Heart right ventricle (tissue), 16 donors: Measurements from ENCODE around the gene BPIFB2. TPM values are rescaled to one million over a fixed set of nuclear protein-coding genes. Genes with fewer than 3 reads are reported as not detected.

ENCODE experiments used
- ATAC-seq, 8 donors: fragments of 200-7000 bp; cut with Tn5 transposase; one replicate each; pipeline ENCODE4 v1.9.1; 2020; ENCODE audit warnings: mild to moderate bottlenecking in 8 of 8, moderate library complexity in 8 of 8, moderate number of reproducible peaks in 1 of 8
- DNase-seq, 2 donors: peaks; one replicate each; pipeline ENCODE4 v3.0.0-alpha.2; 2020
- H3K27ac ChIP-seq, 10 donors: fragments of 200-600 bp; sonication (generic) in 2 of 10; one replicate each; pipeline versions ENCODE4 v1.5.0 to v1.8.0; 2020 to 2022; ENCODE audit warnings: mild to moderate bottlenecking in 3 of 10
- H3K27me3 ChIP-seq, 7 donors: fragments of 200-600 bp; one replicate each; pipeline ENCODE4 v1.8.0; 2021 to 2022; ENCODE audit warnings: mild to moderate bottlenecking in 2 of 7
- H3K36me3 ChIP-seq, 9 donors: fragments of 200-600 bp; sonication (generic) in 1 of 9; one replicate each; pipeline versions ENCODE4 v1.5.0 to v1.8.0; 2020 to 2022; ENCODE audit warnings: mild to moderate bottlenecking in 2 of 9
- H3K4me1 ChIP-seq, 9 donors: fragments of 200-600 bp; sonication (generic) in 1 of 9; one replicate each; pipeline versions ENCODE4 v1.5.0 to v1.8.0; 2020 to 2022; ENCODE audit warnings: mild to moderate bottlenecking in 4 of 9
- H3K4me3 ChIP-seq, 10 donors: fragments of 200-600 bp; sonication (generic) in 2 of 10; one replicate each; pipeline versions ENCODE4 v1.5.0 to v1.8.0; 2020 to 2022; ENCODE audit warnings: mild to moderate bottlenecking in 7 of 10, moderate library complexity in 2 of 10
- H3K9me3 ChIP-seq, 11 donors: fragments of 200-600 bp in 10 of 11; sonication (generic) in 2 of 11; one replicate each; pipeline versions ENCODE4 v1.5.0 to v1.8.0; 2013 to 2022; ENCODE audit warnings: mild to moderate bottlenecking in 2 of 11, control low read depth in 1 of 11, moderate library complexity in 1 of 11
- WGBS, 2 donors: extraction: QIAGEN DNeasy Blood & Tissue Kit; methylation state at CpG; one replicate each; pipeline ENCODE4 v1.1.7; 2013; ENCODE audit warnings: inconsistent platforms in 1 of 2; 5-methylcytosine and 5-hydroxymethylcytosine counted together
- intact Hi-C, 10 donors: fragments of 100-400 bp; cut with DNase I; formaldehyde crosslinking; loops; one replicate each; pipeline versions ENCODE4 v1.11.1 to v1.14.2; 2022
- polyA plus RNA-seq, 2 donors: library from polyadenylated mRNA; stranded (reverse); fragments of 200-250 nt; gene quantifications; one replicate each; pipeline ENCODE4 v1.2.3, GENCODE V29; 2013
- total RNA-seq, 10 donors: library from RNA; stranded (reverse); fragmentation: NEBNext Ultra II Directional in 3 of 10; extraction: Animal tissue kit (Norgen Biotek cat#: 25700) in 3 of 10; gene quantifications; one replicate each; pipeline versions ENCODE4 v1.2.1 to v1.2.4, GENCODE V29; 2021 to 2023
- TF ChIP-seq, protein P1 (sequence below), 9 donors: fragments of 200-600 bp; sonication (generic) in 2 of 9; IDR thresholded peaks; one replicate each; pipeline versions ENCODE4 v1.5.0 to v1.8.0; 2021 to 2022; ENCODE audit warnings: antibody characterized with exemption in 9 of 9, mild to moderate bottlenecking in 5 of 9, moderate library complexity in 1 of 9
- donor health status: Arrhythmogenic right ventricular cardiomyopathy.
- donor health status: ischemic (EF 13 %, LVEDD 7.1; RV severe dilation, severe dysfunction).
- donor health status: healthy with polysubstance abuse.
- donor health status: DM: no; HTN: yes; CAD: no.
- donor health status: DM: no; HTN: no; CAD: no.
- donor health status: ischemic (EF 25% LVEDD 6.9; RV normal size, moderate dysfunction).
- donor health status: ischemic (EF 25% LVEDD 5.7; RV mildly dilated, moderate dysfunction).
- donor health status: healthy.
- donor health status: DM: yes; HTN: yes; CAD: no.
- donor health status: Ischemic cardiomyopathy.
- donor health status: ischemic (EF 35%, LVEDD 5.7; RV mildly dilated, moderate dysfunction).
- donor health status: nonischemic (EF 11% LVEDD 7.7; RV severe dilation, severe dysfunction).
- donor health status: DM: yes; HTN: yes; CAD: no.
- donor health status: PGD.
- donor health status: ischemic (EF 29% LVEDD 5.4; RV normal size, mild dysfunction).
- donor health status: nonischemic (EF 23%, LVEDD 6.1; RV moderate dilation, normal function).

BPIFB2 gene
- total and polyA plus RNA-seq, 12 donors = not detected

DNA sequence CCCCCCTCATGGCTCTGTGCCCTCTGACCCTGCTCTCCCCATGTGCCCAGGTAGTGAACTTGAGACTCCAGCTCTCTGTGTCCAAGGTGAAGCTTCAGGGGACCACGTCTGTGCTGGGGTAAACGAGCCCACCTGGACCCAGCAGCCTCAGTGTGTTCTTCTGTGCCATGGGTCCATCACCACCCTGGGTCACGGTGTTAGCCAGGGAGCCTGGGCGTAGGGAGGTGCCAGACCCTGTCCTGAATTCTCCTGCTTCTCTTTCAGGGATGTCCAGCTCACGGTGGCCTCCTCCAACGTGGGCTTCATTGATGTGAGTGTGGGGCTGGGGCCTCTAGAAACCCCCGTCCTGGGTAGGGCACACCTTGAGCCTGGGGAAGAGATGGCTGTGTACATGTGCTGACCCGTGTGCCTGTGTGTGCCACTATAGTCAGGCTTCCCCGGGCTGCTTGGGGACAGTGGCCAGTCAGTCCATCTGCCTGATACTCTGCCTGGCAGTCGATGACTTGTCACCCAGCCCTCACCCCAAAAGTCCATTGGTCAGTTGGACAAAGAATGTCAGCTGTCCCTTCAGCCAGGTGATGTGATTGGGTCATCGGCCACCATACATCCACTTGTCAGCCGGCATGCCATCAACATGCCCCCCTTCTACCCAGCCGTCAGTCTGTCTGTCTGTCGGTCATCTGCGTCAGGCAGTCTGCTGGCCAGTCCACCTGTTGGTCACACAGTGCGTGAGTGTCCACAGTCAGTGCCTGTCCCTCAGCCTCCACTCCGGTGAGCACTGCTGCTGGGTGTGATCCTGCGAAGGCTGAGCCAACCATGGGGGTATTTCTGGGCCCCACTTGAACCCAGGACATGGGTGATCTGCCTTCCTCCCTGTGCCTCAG is 13.0 kb downstream of the BPIFB2 start:
- Histone ChIP-seq H3K36me3 (no peaks in the 10 kb centered on the region), H3K27me3 (peaks cover 0 to 11% (median 0%) of the 10 kb centered on the region in 7 donors), H3K9me3 (no peaks in the 10 kb centered on the region), H3K4me3 (no peak overlapping the region), H3K4me1 (no peaks in the 10 kb centered on the region), H3K27ac (no peak overlapping the region)
- no peak for DNase-seq
- WGBS, 2 donors = 88 to 90% methylated on average over 18 of the region's 18 CpGs
- ATAC-seq = peak in 1 of 8 donors; percentile 18
- intact Hi-C loops = no loop called here
- TF ChIP-seq, protein P1, sequence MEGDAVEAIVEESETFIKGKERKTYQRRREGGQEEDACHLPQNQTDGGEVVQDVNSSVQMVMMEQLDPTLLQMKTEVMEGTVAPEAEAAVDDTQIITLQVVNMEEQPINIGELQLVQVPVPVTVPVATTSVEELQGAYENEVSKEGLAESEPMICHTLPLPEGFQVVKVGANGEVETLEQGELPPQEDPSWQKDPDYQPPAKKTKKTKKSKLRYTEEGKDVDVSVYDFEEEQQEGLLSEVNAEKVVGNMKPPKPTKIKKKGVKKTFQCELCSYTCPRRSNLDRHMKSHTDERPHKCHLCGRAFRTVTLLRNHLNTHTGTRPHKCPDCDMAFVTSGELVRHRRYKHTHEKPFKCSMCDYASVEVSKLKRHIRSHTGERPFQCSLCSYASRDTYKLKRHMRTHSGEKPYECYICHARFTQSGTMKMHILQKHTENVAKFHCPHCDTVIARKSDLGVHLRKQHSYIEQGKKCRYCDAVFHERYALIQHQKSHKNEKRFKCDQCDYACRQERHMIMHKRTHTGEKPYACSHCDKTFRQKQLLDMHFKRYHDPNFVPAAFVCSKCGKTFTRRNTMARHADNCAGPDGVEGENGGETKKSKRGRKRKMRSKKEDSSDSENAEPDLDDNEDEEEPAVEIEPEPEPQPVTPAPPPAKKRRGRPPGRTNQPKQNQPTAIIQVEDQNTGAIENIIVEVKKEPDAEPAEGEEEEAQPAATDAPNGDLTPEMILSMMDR (IDR thresholded peaks at IDR 0.05) = no peak

DNA sequence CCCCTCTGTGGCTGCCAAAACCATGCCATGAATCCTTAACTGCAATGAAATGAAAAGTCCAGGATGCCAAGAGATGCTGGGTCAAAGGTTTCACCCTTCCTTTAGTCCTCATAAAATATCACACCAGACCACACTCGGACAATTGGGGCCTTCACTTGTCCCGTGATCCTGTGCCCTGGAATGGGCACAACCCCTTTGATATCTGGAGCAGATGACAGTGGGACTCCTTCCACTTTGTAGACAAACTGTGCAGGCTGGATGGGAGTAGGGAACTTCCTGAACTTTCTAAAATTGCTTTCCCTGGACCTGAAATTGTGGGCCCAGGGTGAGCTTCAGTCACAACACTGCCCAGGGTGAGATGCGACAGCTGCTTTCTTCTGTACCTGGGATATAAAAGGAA is 14.4 kb downstream of the BPIFB2 start:
- no peak overlapping the region for H3K27ac ChIP-seq
- TF ChIP-seq, protein P1 (IDR thresholded peaks at IDR 0.05) = no peak
- H3K4me1 ChIP-seq = no peaks in the 10 kb centered on the region
- H3K9me3 ChIP-seq = no peaks in the 10 kb centered on the region
- peaks cover 0 to 9% (median 0%) of the 10 kb centered on the region in 7 donors for H3K27me3 ChIP-seq
- intact Hi-C loops = no loop called here
- DNase-seq = no peak
- no peak overlapping the region for H3K4me3 ChIP-seq
- no peak for ATAC-seq
- 74 to 75% methylated on average over 3 of the region's 3 CpGs for WGBS, 2 donors
- H3K36me3 ChIP-seq = no peaks in the 10 kb centered on the region

DNA sequence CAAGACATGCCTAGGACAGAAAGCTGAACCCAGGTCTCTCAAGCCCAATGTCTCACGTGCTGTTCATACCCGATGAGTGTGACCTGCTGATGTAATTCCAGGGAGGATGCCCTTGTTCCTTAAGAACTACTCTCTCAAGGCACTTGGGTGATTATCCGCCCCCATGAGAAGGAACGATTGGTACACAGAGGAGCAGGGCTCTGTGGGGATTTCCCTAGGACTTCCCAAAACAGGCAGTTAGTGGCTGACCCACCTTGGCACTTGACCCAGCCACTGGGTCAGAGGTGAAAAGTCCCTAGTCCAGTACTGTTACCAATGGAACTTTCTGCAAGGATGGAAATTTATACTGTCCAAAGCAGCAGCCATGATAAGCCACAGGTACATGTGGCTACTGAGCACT is 14.8 kb downstream of the BPIFB2 start:
- DNase-seq (no peak), ATAC-seq (no peak)
- intact Hi-C loops = no loop called here
- H3K27me3 ChIP-seq = peaks cover 0 to 8% (median 0%) of the 10 kb centered on the region in 7 donors
- no peak overlapping the region for H3K27ac ChIP-seq
- H3K4me1 ChIP-seq = no peaks in the 10 kb centered on the region
- no peak overlapping the region for H3K4me3 ChIP-seq
- WGBS, 2 donors = 65 to 79% methylated on average over 4 of the region's 4 CpGs
- TF ChIP-seq, protein P1 (IDR thresholded peaks at IDR 0.05) = no peak
- H3K9me3 ChIP-seq = no peaks in the 10 kb centered on the region
- H3K36me3 ChIP-seq = no peaks in the 10 kb centered on the region

DNA sequence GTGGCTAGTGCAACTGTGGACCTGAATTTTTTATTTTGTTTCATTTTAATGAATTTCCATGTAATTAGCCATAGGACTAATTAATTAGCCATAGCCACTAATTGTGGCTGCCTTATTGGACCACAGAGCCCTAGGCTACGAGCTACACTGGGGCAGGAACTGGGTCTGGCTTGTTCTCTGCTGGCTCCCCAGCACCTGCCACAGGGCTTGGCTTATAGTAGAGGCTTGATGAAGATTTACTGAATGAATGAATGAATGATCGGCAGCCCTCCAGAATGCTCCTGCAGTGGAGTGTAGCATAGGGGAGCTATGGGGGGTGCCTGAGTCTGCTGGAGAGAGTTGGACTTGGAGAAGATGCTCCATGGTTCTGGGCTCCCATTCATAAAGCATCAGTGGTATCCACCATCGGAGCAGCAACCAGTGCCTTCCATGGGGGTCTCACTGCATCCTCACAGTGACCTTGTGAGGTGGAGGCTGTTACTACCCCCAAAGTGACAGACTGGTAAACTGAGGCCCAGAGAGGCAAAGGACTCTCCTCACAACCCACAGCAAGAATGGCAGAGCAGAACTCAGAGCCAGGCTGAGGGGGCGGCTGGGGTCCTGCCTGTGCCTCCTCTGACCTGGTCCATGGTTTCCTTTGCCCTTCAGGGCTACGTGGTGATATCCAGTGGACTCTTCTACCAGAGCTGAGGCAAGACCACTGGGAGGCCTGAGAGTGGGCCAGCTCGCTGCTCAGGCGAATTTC is 15.4 kb downstream of the BPIFB2 start:
- Histone ChIP-seq H3K4me3 (no peak overlapping the region), H3K27me3 (peaks cover 0 to 8% (median 2%) of the 10 kb centered on the region in 7 donors), H3K36me3 (no peaks in the 10 kb centered on the region), H3K9me3 (no peaks in the 10 kb centered on the region), H3K4me1 (no peaks in the 10 kb centered on the region), H3K27ac (no peak overlapping the region)
- DNase-seq (no peak), ATAC-seq (no peak)
- intact Hi-C loops = no loop called here
- TF ChIP-seq, protein P1 (IDR thresholded peaks at IDR 0.05) = no peak
- WGBS, 2 donors = 78 to 79% methylated on average over 7 of the region's 7 CpGs
